GM12878 (cell line): ENCODE data around the gene SLC7A5.

Experiments
- BMI1 ChIP-seq: fragments of 450-650 bp; IDR thresholded peaks from 2 replicates; pipeline ENCODE4 v1.6.1; 2016; ENCODE audit warnings: mild to moderate bottlenecking, moderate library complexity, borderline replicate concordance
- CEBPZ ChIP-seq: fragments of 150-350 bp; IDR thresholded peaks from 2 replicates; pipeline ENCODE4 v1.6.1; 2016; ENCODE audit warnings: low read depth, low read length
- CTCF ChIP-seq, 3 experiments: IDR thresholded peaks in 2 of 3; conservative IDR thresholded peaks in 1 of 3; 2 replicates each; pipeline ENCODE4 v1.5.1; 2011; ENCODE audit warnings: low read depth in 3 of 3, low read length in 3 of 3, mild to moderate bottlenecking in 3 of 3, control low read depth in 2 of 3, moderate library complexity in 2 of 3, inconsistent platforms in 1 of 3, mixed read lengths in 1 of 3; ENCODE audit not compliant: control insufficient read depth in 2 of 3, insufficient read depth in 1 of 3; ENCODE audit errors: extremely low read depth in 1 of 3
- POLR2AphosphoS5 ChIP-seq: IDR thresholded peaks from 2 replicates; pipeline ENCODE4 v1.6.1; 2011; ENCODE audit warnings: mild to moderate bottlenecking, low read length, inconsistent platforms

- TF ChIP-seq POLR2AphosphoS5 = no peak
- TF ChIP-seq CTCF (IDR thresholded peaks at IDR 0.05 in 2 of 3, conservative IDR thresholded peaks at IDR 0.05 in 1 of 3; ENCODE audit: control insufficient read depth in 2 of 3, extremely low read depth in 1 of 3, insufficient read depth in 1 of 3, low read depth in 3 of 3, low read length in 3 of 3) = no peak
- TF ChIP-seq CEBPZ = no peak
- TF ChIP-seq BMI1 = no peak
Measured at GRCh38 chr16:87828071-87828906, 41.0 kb downstream of the SLC7A5 start.
